OCI-M2 (cell line): ENCODE measurements around the gene RGSL1.

Experiments
- DNase-seq: peaks from one replicate; lab custom pipeline; 2025; ENCODE audit not compliant: unreplicated experiment; lab: John Stamatoyannopoulos, UW

RGSL1 gene

GRCh38 chr1:182587666-182588499, 137.9 kb downstream of the RGSL1 start:
- DNase-seq = no peak

- DNase-seq = no peak
Observed at GRCh38 chr1:182588500-182589396, 138.8 kb downstream of the RGSL1 start, which contains the start of gene RNASEL. Gene RNASEL (minus strand): TSS chr1:182589256. CDS start chr1:182586806, 2,450 bp downstream.

GRCh38 chr1:182589520-182589919, 139.6 kb downstream of the RGSL1 start:
- no peak for DNase-seq

GRCh38 chr1:182589931-182590330, 140.0 kb downstream of the RGSL1 start:
- no peak for DNase-seq

- no peak for DNase-seq
Observed at GRCh38 chr1:182595641-182596240, 145.8 kb downstream of the RGSL1 start.

GRCh38 chr1:182596934-182597333, 147.0 kb downstream of the RGSL1 start:
- DNase-seq = no peak

GRCh38 chr1:182598296-182598695, 148.3 kb downstream of the RGSL1 start:
- no peak for DNase-seq

- DNase-seq = no peak
Observed at GRCh38 chr1:182599339-182599738, 149.4 kb downstream of the RGSL1 start.

GRCh38 chr1:182600036-182600713, 150.2 kb downstream of the RGSL1 start:
- no peak for DNase-seq

- DNase-seq = no peak
Observed at GRCh38 chr1:182600745-182601415, 150.9 kb downstream of the RGSL1 start.

GRCh38 chr1:182601416-182601786, 151.5 kb downstream of the RGSL1 start:
- peak; percentile 8 for DNase-seq

- DNase-seq = no peak
Observed at GRCh38 chr1:182601913-182602312, 152.0 kb downstream of the RGSL1 start.

- DNase-seq = no peak
Observed at GRCh38 chr1:182602935-182603645, 153.1 kb downstream of the RGSL1 start.

- no peak for DNase-seq
Observed at GRCh38 chr1:182603646-182604174, 153.8 kb downstream of the RGSL1 start.

GRCh38 chr1:182604175-182605164, 154.5 kb downstream of the RGSL1 start, which contains the start of gene RGS16:
Gene RGS16 (minus strand): TSS chr1:182604389. CDS start chr1:182604259, 130 bp downstream.
- peak; percentile 55 for DNase-seq

- DNase-seq = no peak
Observed at GRCh38 chr1:182607566-182607965, 157.6 kb downstream of the RGSL1 start.

- no peak for DNase-seq
Observed at GRCh38 chr1:182608236-182608635, 158.3 kb downstream of the RGSL1 start.
